ENCODE data around the gene SLC8A1. TPM values are rescaled to one million over a fixed set of nuclear protein-coding genes. Genes with fewer than 3 reads are reported as not detected.

Gene SLC8A1
- total RNA-seq, 2 experiments from 2014 or later, result 0.44 to 1.1 TPM

DNA sequence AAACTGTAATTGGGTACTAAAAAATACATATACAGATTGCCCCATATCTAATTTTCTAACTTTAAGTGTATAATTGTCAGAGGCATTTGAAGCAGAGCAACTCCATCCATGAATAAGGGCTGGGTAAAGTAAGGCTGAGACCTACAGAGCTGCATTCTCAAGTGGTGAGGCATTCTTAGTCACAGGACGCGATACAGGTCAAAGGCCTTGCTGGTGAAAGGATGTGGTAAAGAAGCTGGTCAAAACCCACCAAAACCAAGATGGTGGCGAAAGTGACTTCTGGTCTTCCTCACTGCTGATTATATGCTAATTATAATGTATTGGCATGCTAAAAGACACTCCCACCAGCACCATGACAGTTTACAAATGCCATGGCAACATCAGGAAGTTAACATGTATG lies 50.0 kb downstream of the SLC8A1 start:
- no peaks in the 10 kb centered on the region for H3K27me3 Mint-ChIP-seq
- no peaks in the 10 kb centered on the region for H3K9me3 Mint-ChIP-seq (ENCODE audit: low read depth)
- H3K4me1 Mint-ChIP-seq, result no peaks in the 10 kb centered on the region
- no peaks in the 10 kb centered on the region for H3K36me3 Mint-ChIP-seq
- DNase-seq (no peak), ATAC-seq (no peak)
- CTCF ChIA-PET, result no interaction called here
- H3K4me3 Mint-ChIP-seq, result no peak overlapping the region
- no peak overlapping the region for H3K27ac Mint-ChIP-seq

DNA sequence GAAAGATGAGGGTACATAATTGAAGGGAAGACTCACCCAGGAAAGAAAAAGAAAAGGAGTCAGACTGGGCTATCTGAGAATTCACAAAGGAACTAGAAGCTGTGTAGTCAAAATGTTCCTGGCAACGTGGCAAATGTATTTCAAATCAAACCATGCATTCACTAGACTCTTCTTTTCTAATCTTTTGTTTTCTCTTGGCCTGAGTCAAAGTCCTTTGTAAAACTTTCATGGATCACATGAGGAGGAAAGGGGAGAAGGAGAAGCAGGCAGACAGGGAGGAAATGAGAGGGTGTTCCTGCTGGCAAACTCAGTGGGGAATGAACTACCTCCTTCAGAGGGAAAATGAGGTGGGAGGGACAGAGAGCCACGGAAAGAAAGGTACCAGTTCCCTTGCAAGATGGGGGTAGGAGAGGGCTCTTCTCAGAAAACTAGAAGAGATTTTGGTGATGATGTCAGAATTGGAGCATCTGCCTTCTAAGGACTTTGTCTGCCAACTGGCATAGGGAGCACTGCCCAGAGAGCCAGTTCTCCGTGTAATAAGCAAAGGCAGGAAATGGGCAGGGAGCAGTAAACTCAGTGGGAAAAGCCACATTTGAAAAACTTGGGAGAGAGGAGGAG lies 51.4 kb downstream of the SLC8A1 start:
- no peak overlapping the region for H3K27ac Mint-ChIP-seq
- DNase-seq, result no peak

DNA sequence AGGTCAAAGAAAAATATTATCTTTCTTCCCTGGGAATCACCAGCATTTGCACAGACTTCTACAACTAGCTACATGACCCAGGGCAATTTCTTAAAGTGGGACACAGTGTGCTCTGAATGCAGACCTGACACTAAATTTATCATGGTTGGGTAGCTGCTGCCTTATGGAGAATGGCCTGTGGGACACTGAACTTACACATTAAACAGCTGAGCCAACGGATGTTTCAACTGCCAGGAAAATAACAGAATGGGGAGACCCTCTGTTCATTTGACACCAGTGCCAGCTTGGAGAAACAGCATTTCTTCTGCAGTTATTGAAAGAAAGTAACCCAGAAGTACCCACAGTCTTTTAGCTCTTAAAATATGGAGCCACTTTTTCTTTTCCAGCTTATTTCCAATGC lies 54.1 kb downstream of the SLC8A1 start:
- Mint-ChIP-seq H3K9me3 (ENCODE audit: low read depth) (no peaks in the 10 kb centered on the region), H3K27ac (no peak overlapping the region), H3K4me3 (no peak overlapping the region), H3K36me3 (no peaks in the 10 kb centered on the region), H3K27me3 (no peaks in the 10 kb centered on the region), H3K4me1 (no peaks in the 10 kb centered on the region)
- ATAC-seq, result no peak
- CTCF ChIA-PET, result no interaction called here
- no peak for DNase-seq

More for the DNA sequence above, 51.4 kb downstream of the SLC8A1 start:
- Mint-ChIP-seq H3K4me1 (no peaks in the 10 kb centered on the region), H3K36me3 (no peaks in the 10 kb centered on the region), H3K9me3 (ENCODE audit: low read depth) (no peaks in the 10 kb centered on the region), H3K27me3 (no peaks in the 10 kb centered on the region), H3K4me3 (no peak overlapping the region)
- CTCF ChIA-PET, result no interaction called here
- ATAC-seq, result no peak

DNA sequence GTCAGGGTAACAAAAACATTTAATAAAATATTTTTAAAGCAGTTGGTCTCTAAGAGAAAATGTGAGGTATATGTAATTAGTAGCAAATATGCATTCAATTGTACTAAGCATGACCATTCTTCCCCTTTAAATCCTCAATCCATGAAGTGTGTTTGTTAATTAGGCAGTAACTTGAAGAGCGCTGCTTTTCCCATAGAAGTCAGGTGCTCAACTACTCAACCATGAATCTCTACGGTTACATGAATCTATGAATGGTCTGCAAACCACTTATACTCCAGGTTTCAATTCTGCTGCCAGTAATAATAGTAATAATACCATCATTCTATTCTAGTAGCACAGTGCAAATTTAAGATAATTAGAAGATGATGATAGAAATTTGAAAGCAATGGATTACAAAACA lies 55.8 kb downstream of the SLC8A1 start:
- H3K27ac Mint-ChIP-seq, result no peak overlapping the region
- DNase-seq, result no peak
- H3K9me3 Mint-ChIP-seq (ENCODE audit: low read depth), result no peaks in the 10 kb centered on the region
- H3K36me3 Mint-ChIP-seq, result no peaks in the 10 kb centered on the region
- H3K4me3 Mint-ChIP-seq, result no peak overlapping the region
- ATAC-seq, result no peak
- CTCF ChIA-PET, result no interaction called here
- H3K4me1 Mint-ChIP-seq, result no peaks in the 10 kb centered on the region
- no peaks in the 10 kb centered on the region for H3K27me3 Mint-ChIP-seq

DNA sequence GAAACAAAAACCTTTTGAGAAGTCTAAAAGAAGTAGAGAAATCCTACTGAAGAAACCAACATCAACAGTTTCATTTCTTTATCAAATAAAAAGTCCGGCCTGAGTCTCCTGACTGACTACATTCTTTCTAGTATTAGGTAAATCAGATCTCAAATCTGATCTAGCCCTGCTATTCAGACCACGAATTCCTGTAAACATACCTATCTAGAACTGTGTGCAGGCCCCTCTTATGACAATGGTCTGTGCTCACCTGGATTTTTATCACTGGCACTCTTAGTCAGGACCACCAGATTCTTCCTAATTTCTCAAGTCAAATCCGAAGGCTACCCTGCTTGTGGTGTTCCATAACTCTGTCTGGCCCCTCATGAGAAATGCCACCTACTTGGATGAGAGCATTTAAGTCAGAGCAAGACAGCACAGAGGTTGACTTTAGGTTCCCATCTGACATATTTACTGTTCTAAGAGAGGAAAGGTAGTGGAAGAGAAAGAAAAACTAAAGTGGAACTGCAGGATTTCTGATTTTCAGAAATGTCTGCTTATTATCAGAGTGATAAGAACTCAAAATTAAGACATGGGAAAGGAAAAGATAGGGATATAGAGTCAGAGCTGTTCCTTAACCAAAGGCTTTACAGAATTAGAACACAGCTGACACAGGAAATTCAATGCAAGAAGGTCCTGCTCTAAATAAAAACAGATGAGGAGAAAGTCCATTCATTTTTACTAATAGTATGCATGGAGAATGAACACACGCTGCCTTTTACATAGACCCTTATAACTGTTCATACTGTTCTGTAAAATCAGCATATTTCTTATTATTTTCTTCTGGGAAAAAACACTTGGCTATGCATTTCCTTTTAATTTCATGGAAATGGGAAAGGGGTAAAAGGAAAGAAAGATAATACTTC lies 56.5 kb downstream of the SLC8A1 start:
- H3K27ac Mint-ChIP-seq, result no peak overlapping the region
- ATAC-seq, result no peak
- H3K4me3 Mint-ChIP-seq, result no peak overlapping the region
- no peak for DNase-seq
- H3K27me3 Mint-ChIP-seq, result no peaks in the 10 kb centered on the region
- H3K36me3 Mint-ChIP-seq, result no peaks in the 10 kb centered on the region
- CTCF ChIA-PET, result no interaction called here
- no peaks in the 10 kb centered on the region for H3K9me3 Mint-ChIP-seq (ENCODE audit: low read depth)
- H3K4me1 Mint-ChIP-seq, result no peaks in the 10 kb centered on the region

DNA sequence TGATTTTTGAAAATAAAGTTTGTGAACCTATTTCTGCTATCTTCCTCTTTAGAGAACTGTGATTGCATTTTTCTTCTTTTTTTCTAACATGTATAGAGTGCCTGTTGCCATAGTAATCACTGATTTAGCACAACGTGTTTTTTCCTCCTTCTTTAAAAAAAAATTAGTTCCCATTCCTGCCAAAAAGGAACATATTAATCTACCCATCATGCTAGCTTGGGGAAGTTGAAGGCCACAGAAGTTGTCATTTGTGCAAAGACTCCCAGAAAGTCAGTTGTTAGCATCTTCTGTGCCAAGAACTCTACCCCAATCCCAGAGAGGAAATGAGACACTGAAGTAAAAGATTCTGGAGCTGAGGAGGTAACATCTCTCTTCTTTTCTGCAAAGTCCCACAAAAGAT lies 57.3 kb downstream of the SLC8A1 start:
- H3K36me3 Mint-ChIP-seq, result no peaks in the 10 kb centered on the region
- H3K4me3 Mint-ChIP-seq, result no peak overlapping the region
- H3K27me3 Mint-ChIP-seq, result no peaks in the 10 kb centered on the region
- H3K27ac Mint-ChIP-seq, result no peak overlapping the region
- no peak for DNase-seq
- no peaks in the 10 kb centered on the region for H3K9me3 Mint-ChIP-seq (ENCODE audit: low read depth)
- ATAC-seq, result no peak
- no peaks in the 10 kb centered on the region for H3K4me1 Mint-ChIP-seq
- CTCF ChIA-PET, result no interaction called here

DNA sequence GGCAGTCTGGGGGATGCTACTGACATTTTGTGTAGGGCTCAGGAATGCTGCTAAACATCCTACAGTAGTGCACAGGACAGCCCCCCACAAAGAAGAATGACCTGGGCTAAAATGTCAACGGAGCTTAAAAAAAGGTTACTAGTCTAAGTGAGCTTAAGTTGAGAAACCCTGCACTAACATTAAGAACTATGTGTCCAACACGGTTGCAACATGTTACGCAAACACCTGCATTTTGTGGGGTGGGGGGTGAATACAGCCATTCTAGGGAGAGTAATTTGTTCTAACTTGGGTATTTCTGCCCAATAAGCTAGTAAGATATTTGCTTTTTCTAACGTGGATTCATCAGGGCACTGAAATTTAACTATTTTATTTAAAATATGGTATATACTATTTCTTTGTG lies 57.9 kb downstream of the SLC8A1 start:
- no peak for ATAC-seq
- Mint-ChIP-seq H3K4me3 (no peak overlapping the region), H3K4me1 (no peaks in the 10 kb centered on the region), H3K27ac (no peak overlapping the region), H3K27me3 (no peaks in the 10 kb centered on the region), H3K36me3 (no peaks in the 10 kb centered on the region), H3K9me3 (ENCODE audit: low read depth) (no peaks in the 10 kb centered on the region)
- DNase-seq, result no peak
- CTCF ChIA-PET, result no interaction called here

DNA sequence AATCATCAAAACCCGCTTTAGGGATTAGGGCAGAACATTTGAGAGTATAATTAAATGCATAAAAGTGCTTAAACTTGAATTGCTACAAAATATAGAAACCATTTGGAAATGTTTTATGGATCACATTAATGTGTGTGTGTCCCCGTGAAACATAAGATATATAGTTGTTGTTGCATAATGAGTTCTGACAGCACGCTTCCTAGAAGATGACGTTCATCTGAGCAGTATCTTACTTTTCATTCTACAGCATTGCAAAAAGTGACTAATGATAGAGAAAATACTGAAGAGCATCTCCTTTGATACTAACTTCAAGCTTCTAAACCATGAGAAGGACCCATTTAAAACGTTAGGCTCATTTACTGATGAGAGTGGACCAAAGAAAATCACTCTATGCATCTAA lies 63.7 kb downstream of the SLC8A1 start:
- Mint-ChIP-seq H3K27ac (no peak overlapping the region), H3K9me3 (ENCODE audit: low read depth) (no peaks in the 10 kb centered on the region), H3K4me1 (no peaks in the 10 kb centered on the region), H3K4me3 (no peak overlapping the region), H3K36me3 (no peaks in the 10 kb centered on the region), H3K27me3 (no peaks in the 10 kb centered on the region)
- CTCF ChIA-PET, result no interaction called here
- ATAC-seq (no peak), DNase-seq (no peak)

DNA sequence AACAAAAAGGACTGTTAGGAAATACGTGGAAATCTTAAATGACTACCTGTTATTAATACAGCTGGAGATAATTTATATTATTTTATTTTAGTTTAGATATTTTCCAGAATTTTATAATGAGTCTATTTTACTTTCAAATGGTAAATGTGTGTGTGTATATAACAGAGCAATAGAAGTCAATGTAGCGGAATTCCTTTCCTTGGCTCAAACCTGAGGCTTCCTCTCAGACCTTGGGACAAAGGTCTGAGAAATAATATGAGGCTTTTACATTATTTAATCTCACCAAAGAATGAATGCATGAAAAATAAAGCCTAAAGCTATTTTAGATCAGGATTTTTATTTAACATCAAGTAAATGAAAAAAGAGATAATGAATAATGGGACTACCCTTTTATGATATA lies 65.7 kb downstream of the SLC8A1 start:
- no peaks in the 10 kb centered on the region for H3K27me3 Mint-ChIP-seq

DNA sequence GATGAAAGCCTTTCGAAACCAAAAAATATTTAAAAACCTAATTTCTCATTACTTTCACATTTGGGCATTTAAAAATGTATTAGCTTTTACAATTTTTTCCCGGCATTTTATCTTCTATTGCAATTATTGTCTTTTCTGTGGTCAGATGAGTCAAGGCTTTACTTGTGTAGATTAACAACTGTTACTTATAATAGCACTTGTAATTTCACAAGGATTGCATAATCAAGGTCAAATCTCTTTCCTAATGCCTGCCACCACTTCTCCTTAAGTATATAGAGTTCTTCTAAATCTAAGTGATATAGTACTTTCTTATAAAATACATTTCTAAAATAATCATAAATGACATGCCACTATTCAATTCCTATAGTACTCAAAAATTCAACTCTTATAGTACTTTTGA lies 67.2 kb downstream of the SLC8A1 start:
- Mint-ChIP-seq H3K27me3 (no peaks in the 10 kb centered on the region), H3K9me3 (ENCODE audit: low read depth) (peaks cover 7% of the 10 kb centered on the region), H3K36me3 (no peaks in the 10 kb centered on the region), H3K4me1 (no peaks in the 10 kb centered on the region), H3K27ac (no peak overlapping the region), H3K4me3 (no peak overlapping the region)
- ATAC-seq, result no peak
- CTCF ChIA-PET, result no interaction called here
- no peak for DNase-seq

More for the DNA sequence above, 65.7 kb downstream of the SLC8A1 start:
- no peaks in the 10 kb centered on the region for H3K4me1 Mint-ChIP-seq
- DNase-seq (no peak), ATAC-seq (no peak)
- no peak overlapping the region for H3K27ac Mint-ChIP-seq
- no peak overlapping the region for H3K4me3 Mint-ChIP-seq
- CTCF ChIA-PET, result no interaction called here
- no peaks in the 10 kb centered on the region for H3K36me3 Mint-ChIP-seq
- peaks cover 6% of the 10 kb centered on the region for H3K9me3 Mint-ChIP-seq (ENCODE audit: low read depth)

DNA sequence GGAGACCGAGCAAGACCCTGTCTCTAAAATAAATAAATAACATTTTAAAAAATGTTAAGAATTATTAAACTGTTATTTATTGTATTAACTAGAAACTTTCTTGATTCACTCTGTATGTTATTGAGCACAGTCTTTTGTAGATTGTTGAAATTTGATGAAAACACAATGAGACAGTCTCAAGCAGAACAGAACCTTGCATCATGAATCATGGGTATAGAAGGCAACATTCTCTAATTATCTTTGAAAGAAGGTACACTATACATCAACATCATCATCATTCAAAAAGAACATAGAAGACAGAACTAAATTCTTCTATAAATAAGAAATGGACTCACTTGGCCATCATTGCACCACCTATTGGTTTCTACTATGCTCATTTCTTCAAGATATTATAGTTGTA lies 67.7 kb downstream of the SLC8A1 start:
- Mint-ChIP-seq H3K36me3 (no peaks in the 10 kb centered on the region), H3K4me3 (no peak overlapping the region), H3K27me3 (no peaks in the 10 kb centered on the region), H3K9me3 (ENCODE audit: low read depth) (peaks cover 11% of the 10 kb centered on the region), H3K4me1 (no peaks in the 10 kb centered on the region), H3K27ac (no peak overlapping the region)
- CTCF ChIA-PET, result no interaction called here
- ATAC-seq (no peak), DNase-seq (no peak)

DNA sequence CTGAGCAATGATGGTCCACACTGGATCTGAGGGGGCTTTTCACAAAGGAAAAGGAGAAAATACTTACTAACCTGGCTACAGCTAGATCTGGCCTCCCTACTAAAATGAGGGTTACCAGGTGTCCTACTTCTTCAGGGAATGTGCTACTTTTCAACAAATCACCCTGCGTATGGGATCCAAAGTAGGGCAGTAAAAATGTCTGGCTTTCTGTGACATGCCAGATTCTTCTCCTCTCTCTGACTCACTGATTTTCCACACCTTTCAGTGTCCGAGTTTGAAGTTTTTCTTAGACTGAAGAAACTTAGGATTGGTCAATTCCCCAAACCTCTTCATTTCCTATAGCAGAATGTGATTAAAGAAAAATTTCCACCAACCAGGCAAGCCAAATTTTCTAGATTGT lies 71.2 kb downstream of the SLC8A1 start:
- no peak for ATAC-seq
- Mint-ChIP-seq H3K27me3 (no peaks in the 10 kb centered on the region), H3K36me3 (no peaks in the 10 kb centered on the region)

DNA sequence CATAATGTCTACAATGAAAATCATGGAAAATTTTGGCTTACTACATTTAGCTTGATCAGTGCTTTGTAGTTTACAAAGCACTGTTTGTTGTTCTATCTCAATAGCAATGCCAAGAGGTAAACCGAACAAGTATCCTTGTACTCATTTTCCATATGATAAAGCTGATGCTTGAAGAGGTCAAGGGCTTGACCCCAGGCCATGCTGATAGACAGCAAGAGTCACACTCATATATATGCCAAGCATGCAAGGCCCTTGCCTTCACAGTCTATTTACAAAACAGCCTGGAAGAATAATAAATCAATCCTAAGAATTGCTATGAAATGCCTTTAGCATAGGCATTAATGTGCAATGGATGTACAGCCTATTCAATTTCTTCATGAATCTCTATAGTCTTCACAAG lies 71.8 kb downstream of the SLC8A1 start:
- H3K4me3 Mint-ChIP-seq, result no peak overlapping the region
- peaks cover 12% of the 10 kb centered on the region for H3K9me3 Mint-ChIP-seq (ENCODE audit: low read depth)
- no peaks in the 10 kb centered on the region for H3K36me3 Mint-ChIP-seq
- CTCF ChIA-PET, result no interaction called here
- no peaks in the 10 kb centered on the region for H3K27me3 Mint-ChIP-seq
- no peak overlapping the region for H3K27ac Mint-ChIP-seq
- DNase-seq (no peak), ATAC-seq (no peak)
- H3K4me1 Mint-ChIP-seq, result no peaks in the 10 kb centered on the region

More for the DNA sequence above, 71.2 kb downstream of the SLC8A1 start:
- no peak overlapping the region for H3K4me3 Mint-ChIP-seq
- H3K27ac Mint-ChIP-seq, result no peak overlapping the region
- H3K4me1 Mint-ChIP-seq, result no peaks in the 10 kb centered on the region
- H3K9me3 Mint-ChIP-seq (ENCODE audit: low read depth), result peaks cover 12% of the 10 kb centered on the region
- CTCF ChIA-PET, result no interaction called here
- DNase-seq, result no peak

DNA sequence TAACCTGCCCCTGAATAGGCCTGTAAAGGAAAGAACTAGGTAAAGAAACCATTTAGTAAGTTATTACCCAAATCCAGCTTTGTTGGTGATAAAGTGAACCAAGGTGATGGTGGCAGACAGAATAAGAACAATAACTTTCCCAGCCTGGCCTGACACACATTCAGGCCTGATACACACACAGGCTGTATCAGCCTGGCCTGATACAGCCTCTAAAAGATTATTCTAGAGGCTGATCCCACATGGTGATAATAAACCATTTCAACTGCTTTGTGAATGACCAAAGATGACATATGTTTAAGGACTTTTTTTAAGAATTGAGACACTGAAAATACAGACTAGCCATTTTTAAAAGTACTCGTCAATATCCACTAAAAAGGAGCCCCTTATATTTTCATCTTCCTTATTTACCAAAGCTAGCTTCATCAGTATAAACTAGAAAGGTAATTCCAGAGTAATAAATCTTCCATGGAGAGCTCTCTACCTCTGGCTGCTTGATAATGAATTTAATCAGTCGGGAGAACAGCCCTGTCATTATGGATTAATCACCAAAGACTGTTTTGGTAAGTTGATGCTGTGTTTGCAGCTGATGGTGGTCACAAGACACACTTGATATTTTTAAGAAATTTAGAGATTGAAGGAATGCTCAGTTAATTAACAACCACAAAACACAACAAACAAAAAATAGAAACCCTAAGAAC lies 77.2 kb downstream of the SLC8A1 start:
- H3K4me1 Mint-ChIP-seq, result no peaks in the 10 kb centered on the region
- no peak for ATAC-seq
- no peaks in the 10 kb centered on the region for H3K36me3 Mint-ChIP-seq
- no peak overlapping the region for H3K4me3 Mint-ChIP-seq
- no peak overlapping the region for H3K27ac Mint-ChIP-seq
- CTCF ChIA-PET, result no interaction called here
- H3K27me3 Mint-ChIP-seq, result no peaks in the 10 kb centered on the region
- no peak for DNase-seq
- H3K9me3 Mint-ChIP-seq (ENCODE audit: low read depth), result peaks cover 5% of the 10 kb centered on the region

Measured in activated CD8-positive, alpha-beta memory T cell treated with anti-CD3 and anti-CD28 coated beads, Interleukin-2, amount 10 ng/mL, durations not matched to agents 7 days and 5 days (primary cell).